Body of pancreas (tissue), 4 donors: Measurements from ENCODE around the gene DST.
"Not testable (repeated sequence)": the region's sequence is repeated elsewhere in the genome, so short reads cannot be mapped to it uniquely, and the experiment has no call there.

ENCODE experiments used
- POLR2A ChIP-seq, 3 donors: fragments of 450-650 bp; IDR thresholded peaks; one replicate each; pipeline ENCODE4 v1.6.1; 2016; ENCODE audit warnings: antibody characterized with exemption in 3 of 3, mild to moderate bottlenecking in 2 of 3
- TF ChIP-seq, protein P1 (sequence below), 7 experiments: fragments of 450-650 bp in 4 of 7; fragments of 200-600 bp in 3 of 7; sonication (generic) in 3 of 7; IDR thresholded peaks; one replicate each; pipeline ENCODE4 v1.5.1; 2016 to 2019; ENCODE audit warnings: antibody characterized with exemption in 7 of 7

DNA sequence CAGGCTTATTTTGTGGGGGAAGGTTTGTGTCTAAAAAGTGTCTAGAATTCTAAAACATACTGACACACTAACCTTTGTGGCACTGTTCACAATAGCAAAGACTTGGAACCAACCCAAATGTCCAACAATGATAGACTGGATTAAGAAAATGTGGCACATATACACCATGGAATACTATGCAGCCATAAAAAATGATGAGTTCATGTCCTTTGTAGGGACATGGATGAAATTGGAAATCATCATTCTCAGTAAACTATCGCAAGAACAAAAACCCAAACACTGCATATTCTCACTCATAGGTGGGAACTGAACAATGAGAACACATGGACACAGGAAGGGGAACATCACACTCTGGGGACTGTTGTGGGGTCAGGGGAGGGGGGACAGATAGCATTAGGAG, 146.0 kb downstream of the DST start:
- TF ChIP-seq POLR2A (IDR thresholded peaks at IDR 0.05), result not testable (repeated sequence)
- TF ChIP-seq, protein P1, sequence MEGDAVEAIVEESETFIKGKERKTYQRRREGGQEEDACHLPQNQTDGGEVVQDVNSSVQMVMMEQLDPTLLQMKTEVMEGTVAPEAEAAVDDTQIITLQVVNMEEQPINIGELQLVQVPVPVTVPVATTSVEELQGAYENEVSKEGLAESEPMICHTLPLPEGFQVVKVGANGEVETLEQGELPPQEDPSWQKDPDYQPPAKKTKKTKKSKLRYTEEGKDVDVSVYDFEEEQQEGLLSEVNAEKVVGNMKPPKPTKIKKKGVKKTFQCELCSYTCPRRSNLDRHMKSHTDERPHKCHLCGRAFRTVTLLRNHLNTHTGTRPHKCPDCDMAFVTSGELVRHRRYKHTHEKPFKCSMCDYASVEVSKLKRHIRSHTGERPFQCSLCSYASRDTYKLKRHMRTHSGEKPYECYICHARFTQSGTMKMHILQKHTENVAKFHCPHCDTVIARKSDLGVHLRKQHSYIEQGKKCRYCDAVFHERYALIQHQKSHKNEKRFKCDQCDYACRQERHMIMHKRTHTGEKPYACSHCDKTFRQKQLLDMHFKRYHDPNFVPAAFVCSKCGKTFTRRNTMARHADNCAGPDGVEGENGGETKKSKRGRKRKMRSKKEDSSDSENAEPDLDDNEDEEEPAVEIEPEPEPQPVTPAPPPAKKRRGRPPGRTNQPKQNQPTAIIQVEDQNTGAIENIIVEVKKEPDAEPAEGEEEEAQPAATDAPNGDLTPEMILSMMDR (IDR thresholded peaks at IDR 0.05), result not testable (repeated sequence)
